Measurements from ENCODE around the gene TMEM53.

GRCh38 chr1:44654621-44655187 lies 19.6 kb downstream of the TMEM53 start:
- TF ChIP-seq JUN (CRISPR knock-in tag; IDR thresholded peaks at IDR 0.05) (no peak), EMX1 (CRISPR knock-in tag; IDR thresholded peaks at IDR 0.05) (no peak), E2F5 (CRISPR knock-in tag; IDR thresholded peaks at IDR 0.05) (no peak), CREM (CRISPR knock-in tag; IDR thresholded peaks at IDR 0.05) (no peak), ZNF317 (CRISPR knock-in tag; IDR thresholded peaks at IDR 0.05; ENCODE audit: borderline replicate concordance, low read depth) (no peak), CTCF (IDR thresholded peaks at IDR 0.05) (no peak), ZNF423 (CRISPR knock-in tag; IDR thresholded peaks at IDR 0.05) (no peak)
